Body of pancreas (tissue), 4 donors: ENCODE measurements around the gene ME3. TPM values are rescaled to one million over a fixed set of nuclear protein-coding genes. Genes with fewer than 3 reads are reported as not detected.

Experiments
- ATAC-seq: fragments of 150-250 bp; one replicate; pipeline ENCODE4 v1.9.1; 2016
- DNase-seq, 4 donors: peaks; one replicate each; pipeline ENCODE4 v3.0.0-alpha.2; 2019
- H3K27ac ChIP-seq, 4 donors: fragments of 200-600 bp; sonication (generic); 1 replicate in 3 of 4; 2 replicates in 1 of 4; pipeline versions ENCODE4 v1.5.1 to v1.6.1; 2016 to 2019; ENCODE audit warnings: mild to moderate bottlenecking in 1 of 4, mixed read lengths in 1 of 4, moderate library complexity in 1 of 4
- H3K27me3 ChIP-seq, 2 donors: fragments of 200-600 bp; sonication (generic); one replicate each; pipeline ENCODE4 v1.6.0; 2016; ENCODE audit warnings: mild to moderate bottlenecking in 1 of 2
- H3K36me3 ChIP-seq, 2 donors: fragments of 200-600 bp; sonication (generic); replicated peaks in 1 of 2; 2 replicates each; pipeline ENCODE4 v1.5.1; 2016; ENCODE audit warnings: low read depth in 2 of 2; ENCODE audit not compliant: insufficient read depth in 1 of 2
- H3K4me1 ChIP-seq: fragments of 200-600 bp; sonication (generic); one replicate; pipeline ENCODE4 v1.6.0; 2016
- H3K4me3 ChIP-seq, 2 donors: fragments of 200-600 bp; sonication (generic); 1 replicate in 1 of 2; 2 replicates in 1 of 2; pipeline ENCODE4 v1.5.1; 2016 to 2019
- H3K9me3 ChIP-seq, 3 donors: fragments of 200-600 bp; sonication (generic); 1 replicate in 2 of 3; 2 replicates in 1 of 3; pipeline ENCODE4 v1.5.1; 2016
- CTCF ChIP-seq, 7 experiments: fragments of 450-650 bp in 4 of 7; fragments of 200-600 bp in 3 of 7; sonication (generic) in 3 of 7; IDR thresholded peaks; one replicate each; pipeline ENCODE4 v1.5.1; 2016 to 2019; ENCODE audit warnings: antibody characterized with exemption in 7 of 7
- POLR2A ChIP-seq, 3 donors: fragments of 450-650 bp; IDR thresholded peaks; one replicate each; pipeline ENCODE4 v1.6.1; 2016; ENCODE audit warnings: antibody characterized with exemption in 3 of 3, mild to moderate bottlenecking in 2 of 3
- WGBS, 2 donors: methylation state at CpG; one replicate each; pipeline ENCODE4 v1.1.5; 2017; 5-methylcytosine and 5-hydroxymethylcytosine counted together
- intact Hi-C: fragments of 100-400 bp; cut with DNase I; formaldehyde crosslinking; loops from one replicate; pipeline ENCODE4 v1.15.1; 2023
- total RNA-seq, 2 donors: library from RNA; depleted of rRNA; stranded (reverse); fragments of >200 nt; gene quantifications; one replicate each; pipeline ENCODE4 v1.1.0, GENCODE V29; 2016

ME3 gene
- total RNA-seq, 2 donors from 2014 or later: 20.8 to 54.7 TPM

- no peak overlapping the region for H3K4me3 ChIP-seq
- no peak for DNase-seq
- H3K36me3 ChIP-seq: no peaks in the 10 kb centered on the region
- H3K27me3 ChIP-seq: no peaks in the 10 kb centered on the region
- no peaks in the 10 kb centered on the region for H3K9me3 ChIP-seq
- peak overlapping the region in 2 of 4 donors; percentile 10 to 60 for H3K27ac ChIP-seq
- TF ChIP-seq POLR2A (IDR thresholded peaks at IDR 0.05) (no peak), CTCF (IDR thresholded peaks at IDR 0.05) (no peak)
- intact Hi-C loops: no loop called here
- peaks cover 28% of the 10 kb centered on the region for H3K4me1 ChIP-seq
- no peak for ATAC-seq
- WGBS, 2 donors: 84 to 87% methylated on average over 8 of the region's 8 CpGs
Measured at GRCh38 chr11:86630229-86630981, 42.0 kb downstream of the ME3 start.

- 25 to 37% methylated on average over 7 of the region's 7 CpGs for WGBS, 2 donors
- peak; percentile 78 for ATAC-seq
- peak overlapping the region in 3 of 4 donors; percentile 6 to 60 (median 59) for H3K27ac ChIP-seq
- peak; percentile 31 to 69 (median 40) for DNase-seq
- H3K4me1 ChIP-seq: peaks cover 35% of the 10 kb centered on the region
- TF ChIP-seq CTCF (IDR thresholded peaks at IDR 0.05) (no peak), POLR2A (IDR thresholded peaks at IDR 0.05) (no peak)
- H3K4me3 ChIP-seq: no peak overlapping the region
- no peaks in the 10 kb centered on the region for H3K36me3 ChIP-seq
- no peaks in the 10 kb centered on the region for H3K27me3 ChIP-seq
- H3K9me3 ChIP-seq: no peaks in the 10 kb centered on the region
- intact Hi-C loops: no loop called here
Measured at GRCh38 chr11:86629045-86629706, 43.2 kb downstream of the ME3 start.

- 76 to 77% methylated on average over 7 of the region's 7 CpGs for WGBS, 2 donors
Measured at GRCh38 chr11:86627776-86628455, 44.5 kb downstream of the ME3 start.

GRCh38 chr11:86625981-86626380 lies 46.4 kb downstream of the ME3 start:
- ATAC-seq (no peak), DNase-seq (no peak)
- H3K27me3 ChIP-seq: no peaks in the 10 kb centered on the region
- TF ChIP-seq POLR2A (IDR thresholded peaks at IDR 0.05) (no peak), CTCF (IDR thresholded peaks at IDR 0.05) (no peak)
- no peak overlapping the region for H3K4me3 ChIP-seq
- H3K27ac ChIP-seq: no peak overlapping the region
- H3K4me1 ChIP-seq: peaks cover 59% of the 10 kb centered on the region
- WGBS, 2 donors: 68 to 94% methylated on average over 2 of the region's 2 CpGs
- no peaks in the 10 kb centered on the region for H3K9me3 ChIP-seq
- intact Hi-C loops: no loop called here
- no peaks in the 10 kb centered on the region for H3K36me3 ChIP-seq

More at GRCh38 chr11:86627776-86628455, 44.5 kb downstream of the ME3 start:
- TF ChIP-seq POLR2A (IDR thresholded peaks at IDR 0.05) (no peak), CTCF (IDR thresholded peaks at IDR 0.05) (no peak)
- peak overlapping the region in 2 of 4 donors; percentile 55 to 59 for H3K27ac ChIP-seq
- H3K9me3 ChIP-seq: no peaks in the 10 kb centered on the region
- intact Hi-C loops: no loop called here
- DNase-seq: no peak
- H3K27me3 ChIP-seq: no peaks in the 10 kb centered on the region
- no peak overlapping the region for H3K4me3 ChIP-seq
- H3K36me3 ChIP-seq: no peaks in the 10 kb centered on the region
- ATAC-seq: no peak
- peaks cover 47% of the 10 kb centered on the region for H3K4me1 ChIP-seq
